GM18861 (cell line): Measurements from ENCODE around the gene VRK1.
"Not testable (repeated sequence)": the region's sequence is repeated elsewhere in the genome, so short reads cannot be mapped to it uniquely, and the experiment has no call there.

Experiments
- ATAC-seq: cut with Tn5 transposase; IDR thresholded peaks from one replicate; pipeline ENCODE4 v1.9.1; 2021; ENCODE audit not compliant: unreplicated experiment

The VRK1 gene

DNA sequence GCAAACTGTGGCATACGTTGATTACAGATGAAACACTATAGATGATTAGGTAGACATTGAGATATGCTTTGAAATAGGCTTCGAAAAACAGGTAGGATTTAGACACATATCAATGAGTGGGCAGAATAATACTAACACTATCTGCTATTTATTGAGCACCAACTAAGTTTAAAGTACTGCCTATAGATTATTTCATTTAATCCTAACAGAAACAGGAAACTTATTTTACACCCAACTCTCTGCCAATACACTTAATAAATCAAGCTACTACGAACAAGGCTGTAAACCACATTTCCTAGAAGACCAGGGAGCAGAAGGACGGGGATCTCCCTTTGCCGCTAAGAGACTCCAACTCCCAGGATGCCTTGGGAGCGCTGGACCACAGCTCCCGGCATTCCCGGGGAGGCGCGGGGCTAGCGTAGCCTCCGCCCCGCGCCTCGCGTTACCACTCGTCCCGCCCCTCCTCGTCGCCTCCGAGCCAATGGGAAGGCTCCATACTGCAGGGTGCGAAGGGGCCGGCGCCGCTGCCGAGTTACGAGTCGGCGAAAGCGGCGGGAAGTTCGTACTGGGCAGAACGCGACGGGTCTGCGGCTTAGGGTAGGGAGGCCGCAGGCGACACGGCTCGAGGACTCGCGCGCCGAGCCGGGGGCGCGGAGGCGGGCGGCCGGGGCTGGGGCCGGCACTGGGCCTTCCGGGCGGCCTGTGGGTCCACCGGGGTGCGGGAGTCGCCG is at the start of gene VRK1:
Gene VRK1 (plus strand): TSS at position 532 of the 731 bp plus-strand sequence. CDS start 36,090 bp downstream, outside the sequence.
- ATAC-seq: peak; percentile 93

DNA sequence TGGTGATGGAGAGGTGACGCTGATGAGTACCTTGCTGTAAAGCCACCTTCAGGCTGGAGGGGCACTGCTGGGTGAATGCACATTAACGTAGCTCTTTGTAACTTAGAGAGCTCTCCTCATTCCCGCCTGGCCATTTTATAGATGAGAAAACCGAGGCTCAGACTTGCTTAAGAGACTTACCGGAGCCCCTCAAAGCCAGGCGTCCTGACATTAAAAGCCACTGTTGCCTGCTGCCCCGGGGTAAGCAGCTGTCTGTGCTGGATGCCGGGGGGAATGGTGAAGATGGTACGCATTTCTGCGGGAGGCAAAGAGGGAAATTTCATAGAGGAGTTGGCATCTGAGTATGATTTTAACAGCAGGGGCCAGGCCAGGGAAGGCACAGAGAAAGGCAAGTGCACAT is 49.6 kb upstream of the VRK1 start:
- no peak for ATAC-seq

DNA sequence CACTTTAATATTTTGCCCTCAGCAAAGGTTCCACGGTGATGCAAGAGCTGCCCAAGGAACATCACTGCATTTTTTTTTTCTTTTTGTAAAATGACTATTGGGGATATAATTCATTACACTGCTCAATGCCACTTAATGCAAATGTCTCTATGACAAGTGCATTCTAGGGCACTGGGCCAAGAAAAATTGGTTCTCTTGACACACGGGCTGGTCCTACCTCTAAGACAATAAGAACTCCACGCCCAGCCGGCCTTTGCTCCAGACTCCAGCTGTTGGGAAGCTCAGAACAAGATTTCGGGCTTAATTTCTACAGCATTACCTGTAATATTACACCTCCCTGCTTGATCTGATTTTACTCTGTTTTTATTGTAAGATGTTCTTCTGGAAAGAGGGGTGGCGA is 48.8 kb upstream of the VRK1 start:
- ATAC-seq: no peak

- no peak for ATAC-seq
Observed at GRCh38 chr14:96751505-96751904, 45.7 kb upstream of the VRK1 start.

- no peak for ATAC-seq
Observed at GRCh38 chr14:96752125-96752524, 45.1 kb upstream of the VRK1 start.

GRCh38 chr14:96752594-96752993 is 44.6 kb upstream of the VRK1 start:
- no peak for ATAC-seq

GRCh38 chr14:96754162-96754844 is 42.9 kb upstream of the VRK1 start:
- no peak for ATAC-seq

DNA sequence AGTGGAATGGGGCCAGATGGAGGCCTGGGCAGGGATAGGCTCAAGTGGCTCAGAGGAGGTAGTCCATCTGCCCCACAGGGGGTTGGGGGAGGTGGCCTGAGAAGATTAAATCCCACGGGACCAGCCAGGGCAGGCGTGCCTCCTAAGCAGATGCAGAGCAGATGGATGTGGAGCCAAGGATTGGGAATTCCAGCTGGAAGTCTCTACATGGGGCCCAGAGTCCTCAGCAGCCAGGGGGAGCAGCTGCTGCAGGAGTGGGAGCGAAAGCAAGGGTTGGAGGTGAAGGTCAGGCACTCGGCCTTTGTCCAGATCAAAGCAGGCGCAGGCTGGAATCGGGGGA is 42.4 kb upstream of the VRK1 start:
- no peak for ATAC-seq

DNA sequence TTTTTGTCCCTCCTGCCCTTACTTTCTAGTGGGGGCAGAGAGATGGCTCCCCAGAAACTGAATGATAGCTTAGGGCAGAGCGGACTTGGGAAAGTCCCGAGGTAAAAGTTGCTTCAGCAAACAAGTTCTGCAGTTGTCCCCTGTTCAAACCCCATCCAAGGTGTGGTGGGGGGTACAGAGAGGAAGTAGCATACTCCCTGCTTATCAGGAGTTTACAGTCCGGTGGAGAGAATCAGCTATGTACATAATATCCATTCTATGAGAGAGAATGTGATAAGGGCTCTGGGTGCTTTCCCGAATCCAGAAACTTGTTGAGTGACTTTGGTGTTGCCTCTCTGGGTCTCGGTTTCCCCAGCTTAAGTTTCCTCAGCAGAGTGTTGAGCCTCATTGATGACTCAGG is 40.4 kb upstream of the VRK1 start:
- ATAC-seq: no peak

DNA sequence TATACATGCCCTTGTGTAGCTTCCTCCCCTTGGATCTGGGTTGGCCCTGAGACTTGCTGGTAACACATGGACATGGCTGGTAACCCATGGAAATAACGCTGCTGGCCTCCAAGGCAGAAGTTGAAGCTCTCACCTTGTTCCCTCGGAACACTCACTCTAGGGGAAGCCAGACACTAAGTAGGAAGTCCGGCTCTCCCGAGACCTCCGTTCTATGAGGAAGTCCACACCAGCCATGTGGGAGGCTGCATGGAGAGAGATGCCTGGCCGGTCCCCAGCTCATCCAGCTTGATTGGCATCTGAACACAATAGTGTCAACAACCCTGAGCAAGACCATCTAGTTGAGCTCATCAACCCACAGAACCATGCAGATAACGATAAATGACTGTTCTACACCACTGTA is 39.7 kb upstream of the VRK1 start:
- no peak for ATAC-seq

DNA sequence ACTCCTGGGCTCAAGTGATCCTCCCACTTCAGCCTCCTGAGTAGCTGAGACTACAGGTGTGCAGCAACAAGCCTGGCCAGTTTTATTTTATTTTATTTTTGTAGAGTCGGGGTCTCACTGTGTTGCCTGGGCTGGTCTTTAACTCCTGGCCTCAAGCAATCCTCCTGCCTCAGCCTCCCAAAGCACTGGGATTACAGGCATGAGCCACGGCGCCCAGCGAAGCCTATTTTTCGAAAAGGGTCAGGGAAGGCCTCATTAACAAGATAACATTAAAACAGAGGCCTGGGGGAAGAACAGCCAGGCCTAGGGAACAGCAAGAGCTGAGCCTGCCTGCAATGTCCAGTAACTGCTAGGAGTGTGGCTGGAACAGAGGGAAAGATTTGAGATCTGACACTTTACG is 36.1 kb upstream of the VRK1 start:
- no peak for ATAC-seq

- ATAC-seq: peak; percentile 100
Observed at GRCh38 chr14:96762650-96763049, 34.5 kb upstream of the VRK1 start.

GRCh38 chr14:96764012-96764411 is 33.2 kb upstream of the VRK1 start:
- no peak for ATAC-seq

- not testable (repeated sequence) for ATAC-seq
Observed at GRCh38 chr14:96765205-96765604, 32.0 kb upstream of the VRK1 start.

DNA sequence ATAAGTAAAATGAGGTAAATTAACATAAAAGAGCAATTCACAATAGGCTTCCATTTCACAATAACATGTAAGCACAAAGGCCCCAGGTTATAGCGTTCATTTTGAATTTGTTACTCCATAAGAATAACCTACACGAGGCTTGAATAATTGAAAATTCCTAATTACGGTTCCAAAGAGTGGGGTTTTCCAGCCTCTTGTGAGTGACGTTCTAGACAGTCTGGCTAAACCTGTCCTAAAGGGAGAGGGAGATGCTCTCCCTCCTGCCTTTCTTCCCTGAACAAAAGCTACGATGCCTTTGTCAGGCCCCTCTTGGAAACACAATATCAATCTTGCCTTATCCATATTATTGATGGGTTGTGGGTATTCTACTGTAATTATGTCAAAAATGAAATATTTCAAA is 24.3 kb upstream of the VRK1 start:
- ATAC-seq: no peak

DNA sequence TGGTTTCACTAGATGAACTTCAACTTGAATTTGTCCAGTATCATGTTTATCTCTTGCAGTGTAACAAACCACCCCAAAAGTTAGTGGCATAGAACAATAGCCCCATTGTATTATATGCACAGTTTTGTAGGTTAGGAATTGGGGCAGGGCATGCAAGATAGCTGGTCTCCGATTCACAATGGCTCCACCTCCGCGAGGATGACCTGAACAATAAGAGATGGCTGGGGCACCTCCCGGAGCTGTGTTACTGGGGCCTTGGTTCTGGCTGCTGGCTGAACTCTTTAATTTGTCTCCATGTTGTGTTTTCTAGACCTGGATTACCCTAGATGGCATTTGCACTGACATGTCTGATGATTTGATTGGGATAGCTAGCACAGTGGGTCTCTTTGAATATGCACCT is 20.4 kb upstream of the VRK1 start:
- ATAC-seq: no peak

DNA sequence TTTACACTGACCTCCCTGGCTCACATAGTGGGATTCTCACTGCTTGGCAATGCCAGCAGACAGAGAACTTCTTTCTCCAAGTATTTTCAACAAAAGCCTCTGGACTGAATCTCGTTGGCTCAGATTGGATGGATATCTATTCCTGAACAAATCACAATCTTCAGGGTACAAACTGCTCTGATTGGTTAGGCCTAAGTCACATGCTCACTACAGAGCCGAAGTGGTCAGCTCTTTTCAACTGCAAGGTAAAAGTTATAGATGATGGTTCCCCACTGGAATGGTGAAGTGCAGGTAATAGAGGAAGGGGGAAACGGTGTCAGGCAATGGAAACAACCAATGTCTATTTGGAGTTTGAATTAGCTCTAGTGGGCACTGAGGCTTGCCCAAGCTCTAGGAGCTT is 16.7 kb upstream of the VRK1 start:
- ATAC-seq: no peak

- ATAC-seq: no peak
Observed at GRCh38 chr14:96781371-96781770, 15.8 kb upstream of the VRK1 start.

GRCh38 chr14:96782436-96782835 is 14.7 kb upstream of the VRK1 start:
- no peak for ATAC-seq

DNA sequence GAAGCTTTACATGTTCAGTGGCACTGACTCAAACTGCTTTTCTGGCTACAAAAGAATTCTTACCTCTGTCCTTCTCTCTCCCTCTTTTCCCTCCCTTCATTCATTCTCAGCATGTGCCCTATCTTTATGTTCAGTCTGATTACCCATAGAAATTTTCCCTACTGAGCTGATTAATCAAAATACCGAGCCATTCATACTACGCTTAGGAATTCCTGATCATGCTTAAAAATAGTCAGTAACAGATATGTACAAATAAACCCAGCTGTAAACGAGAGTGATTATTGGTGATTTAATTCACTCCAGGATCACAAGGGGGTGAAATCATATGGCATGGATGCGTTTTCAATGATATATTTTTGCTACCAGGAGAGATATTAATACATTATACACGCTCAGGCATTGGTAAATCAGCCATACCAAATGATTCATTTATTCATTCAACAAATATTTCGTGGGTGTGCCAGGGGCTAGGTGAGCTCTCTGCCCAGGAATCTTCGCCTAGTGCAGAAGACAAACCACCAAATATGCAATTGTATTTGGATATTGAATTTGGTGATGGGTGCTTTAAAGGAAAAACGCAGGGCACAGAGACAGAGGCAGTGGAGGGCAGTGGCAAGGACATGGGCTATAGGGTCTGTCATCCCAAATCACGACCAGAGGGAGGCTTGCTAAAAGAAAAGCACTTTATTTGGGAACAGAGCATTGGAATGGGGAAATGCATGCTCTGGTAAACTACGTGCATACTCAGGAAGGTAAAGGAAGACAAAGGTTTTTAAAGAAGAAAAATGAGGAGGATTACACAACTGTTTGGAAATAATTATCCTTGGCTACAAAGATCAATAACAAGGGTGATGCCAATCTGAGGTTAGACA is 13.9 kb upstream of the VRK1 start:
- no peak for ATAC-seq

GRCh38 chr14:96783915-96784224 is 13.3 kb upstream of the VRK1 start:
- ATAC-seq: no peak

- no peak for ATAC-seq
Observed at GRCh38 chr14:96790186-96790585, 7.0 kb upstream of the VRK1 start.
